NOMO-1 treated with DMSO at 0.1 percent for 48 hours (cell line): ENCODE results near the gene ADORA2A.
A peak's percentile ranks its signal among the peaks of the same experiment; 100 is the strongest.
"Not testable (repeated sequence)": the region's sequence is repeated elsewhere in the genome, so short reads cannot be mapped to it uniquely, and the experiment has no call there.

ENCODE experiments used
- DNase-seq: peaks from one replicate; lab custom pipeline; 2025; ENCODE audit not compliant: unreplicated experiment; lab: John Stamatoyannopoulos, UW

Gene ADORA2A

GRCh38 chr22:24482575-24482974 is 55.2 kb downstream of the ADORA2A start:
- peak; percentile 97 for DNase-seq

- DNase-seq: no peak
Observed at GRCh38 chr22:24482998-24483397, 55.6 kb downstream of the ADORA2A start.

- DNase-seq: no peak
Observed at GRCh38 chr22:24483976-24484545, 56.7 kb downstream of the ADORA2A start.

- DNase-seq: no peak
Observed at GRCh38 chr22:24485170-24485569, 57.8 kb downstream of the ADORA2A start.

GRCh38 chr22:24485608-24486007 is 58.2 kb downstream of the ADORA2A start:
- DNase-seq: no peak

GRCh38 chr22:24486501-24486921 is 59.1 kb downstream of the ADORA2A start:
- DNase-seq: peak; percentile 85

GRCh38 chr22:24489011-24489410 is 61.6 kb downstream of the ADORA2A start:
- DNase-seq: no peak

- DNase-seq: not testable (repeated sequence)
Observed at GRCh38 chr22:24489434-24489833, 62.0 kb downstream of the ADORA2A start.
